Measurements from ENCODE around the gene CPD. TPM values are rescaled to one million over a fixed set of nuclear protein-coding genes. Genes with fewer than 3 reads are reported as not detected.
"Not testable (repeated sequence)": the region's sequence is repeated elsewhere in the genome, so short reads cannot be mapped to it uniquely, and the experiment has no call there.

The CPD gene
- total RNA-seq, 1 donor from 2014 or later = 97.9 TPM

GRCh38 chr17:30349252-30349651, 29.5 kb upstream of the CPD start:
- no peaks in the 10 kb centered on the region for H3K36me3 ChIP-seq (ENCODE audit: control insufficient read depth, insufficient read depth, low read length)
- H3K27me3 ChIP-seq (ENCODE audit: control insufficient read depth, insufficient read depth, low read length) = no peaks in the 10 kb centered on the region
- DNase-seq (ENCODE audit: low read depth) = no peak
- H3K4me3 ChIP-seq (ENCODE audit: low read depth, low read length) = no peak overlapping the region
- TF ChIP-seq CTCF (IDR thresholded peaks at IDR 0.05; ENCODE audit: insufficient read depth, low read length, poor library complexity, severe bottlenecking) = no peak

DNA sequence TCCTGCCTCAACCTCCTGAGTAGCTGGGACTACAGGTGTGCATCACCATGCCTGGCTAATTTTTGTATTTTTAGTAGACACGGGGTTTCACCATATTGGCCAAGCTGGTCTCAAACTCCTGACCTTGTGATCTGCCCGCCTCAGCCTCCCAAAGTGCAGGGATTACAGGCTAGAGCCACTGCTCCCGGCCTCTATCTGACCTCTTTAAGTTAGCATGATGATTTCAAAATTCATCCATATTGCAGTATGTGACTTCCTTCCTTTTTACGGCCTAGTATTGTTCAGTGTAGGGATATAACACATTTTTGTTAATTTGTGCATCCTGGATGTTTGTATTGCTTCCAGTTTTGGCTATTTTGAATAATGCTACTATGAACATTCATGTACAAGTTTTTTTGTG, 27.5 kb upstream of the CPD start:
- DNase-seq (ENCODE audit: low read depth); H3K4me3 ChIP-seq (ENCODE audit: low read depth, low read length); H3K36me3 ChIP-seq (ENCODE audit: control insufficient read depth, insufficient read depth, low read length); H3K27me3 ChIP-seq (ENCODE audit: control insufficient read depth, insufficient read depth, low read length): not testable (repeated sequence)

DNA sequence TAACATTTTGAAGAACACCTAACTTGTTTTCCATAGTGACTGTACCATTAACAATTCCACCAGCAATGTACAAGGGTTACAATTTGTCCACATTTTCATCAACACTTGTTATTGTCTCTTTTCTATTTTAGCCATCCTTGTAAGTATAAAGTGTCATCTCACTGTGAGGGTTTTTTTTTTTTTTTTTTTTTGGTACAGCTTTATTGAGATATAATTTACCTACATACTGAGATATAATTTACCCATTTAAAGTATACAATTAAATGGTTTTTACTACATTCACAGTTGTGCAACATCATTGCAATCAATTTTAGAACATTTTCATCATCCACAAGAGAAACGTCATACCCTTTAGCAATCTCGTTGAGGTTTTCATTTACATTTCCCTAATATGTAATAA, 27.0 kb upstream of the CPD start:
- no peak overlapping the region for H3K4me3 ChIP-seq (ENCODE audit: low read depth, low read length)
- DNase-seq (ENCODE audit: low read depth) = no peak
- no peak for TF ChIP-seq CTCF (IDR thresholded peaks at IDR 0.05; ENCODE audit: insufficient read depth, low read length, poor library complexity, severe bottlenecking)
- no peaks in the 10 kb centered on the region for H3K36me3 ChIP-seq (ENCODE audit: control insufficient read depth, insufficient read depth, low read length)
- H3K27me3 ChIP-seq (ENCODE audit: control insufficient read depth, insufficient read depth, low read length) = no peaks in the 10 kb centered on the region

- TF ChIP-seq CTCF (IDR thresholded peaks at IDR 0.05; ENCODE audit: insufficient read depth, low read length, poor library complexity, severe bottlenecking) = no peak
- Histone ChIP-seq H3K36me3 (ENCODE audit: control insufficient read depth, insufficient read depth, low read length) (no peaks in the 10 kb centered on the region), H3K4me3 (ENCODE audit: low read depth, low read length) (no peak overlapping the region), H3K27me3 (ENCODE audit: control insufficient read depth, insufficient read depth, low read length) (no peaks in the 10 kb centered on the region)
- no peak for DNase-seq (ENCODE audit: low read depth)
Observed at GRCh38 chr17:30352240-30352814, 26.4 kb upstream of the CPD start.

DNA sequence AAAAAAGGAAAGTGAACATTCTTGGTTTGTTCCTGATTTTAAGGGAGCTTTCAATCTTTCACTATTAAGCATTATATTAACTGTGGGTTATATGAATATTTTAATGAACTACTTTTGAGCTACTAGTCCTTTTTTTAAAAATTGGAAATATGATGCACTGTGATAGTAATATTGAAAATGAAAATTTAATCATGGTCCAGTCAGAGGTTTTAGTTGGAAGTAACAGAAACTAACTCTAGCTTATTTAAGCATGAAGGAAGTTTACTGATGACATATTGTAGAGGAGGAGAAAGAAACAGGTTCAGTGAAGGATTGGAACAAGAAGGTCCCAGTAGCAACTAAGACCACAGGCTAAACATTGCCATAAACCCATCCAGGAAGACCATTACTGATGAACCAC, 24.0 kb upstream of the CPD start:
- DNase-seq (ENCODE audit: low read depth) = no peak
- H3K4me3 ChIP-seq (ENCODE audit: low read depth, low read length) = no peak overlapping the region
- H3K27me3 ChIP-seq (ENCODE audit: control insufficient read depth, insufficient read depth, low read length) = no peaks in the 10 kb centered on the region
- no peak for TF ChIP-seq CTCF (IDR thresholded peaks at IDR 0.05; ENCODE audit: insufficient read depth, low read length, poor library complexity, severe bottlenecking)
- H3K36me3 ChIP-seq (ENCODE audit: control insufficient read depth, insufficient read depth, low read length) = no peaks in the 10 kb centered on the region

DNA sequence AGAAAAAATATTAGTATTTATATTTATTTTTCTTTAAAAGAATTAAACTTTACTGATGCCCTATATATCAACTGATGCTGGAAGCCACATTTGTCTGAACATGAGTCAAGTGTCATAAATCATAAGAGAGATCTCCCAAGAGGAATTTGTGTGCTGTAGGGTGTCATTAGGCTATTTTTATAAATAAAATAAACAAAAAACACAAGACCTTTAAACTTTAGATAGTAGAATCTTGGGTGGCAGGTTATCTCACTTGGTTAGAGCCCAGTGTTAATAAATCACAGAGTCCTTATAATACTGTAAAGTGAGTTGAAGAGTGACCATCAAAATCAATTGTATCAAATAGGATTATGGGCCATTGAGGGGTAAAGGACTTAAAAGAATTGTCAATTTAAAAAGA, 21.3 kb upstream of the CPD start:
- TF ChIP-seq CTCF (IDR thresholded peaks at IDR 0.05; ENCODE audit: insufficient read depth, low read length, poor library complexity, severe bottlenecking) = no peak
- Histone ChIP-seq H3K4me3 (ENCODE audit: low read depth, low read length) (no peak overlapping the region), H3K27me3 (ENCODE audit: control insufficient read depth, insufficient read depth, low read length) (no peaks in the 10 kb centered on the region), H3K36me3 (ENCODE audit: control insufficient read depth, insufficient read depth, low read length) (no peaks in the 10 kb centered on the region)
- DNase-seq (ENCODE audit: low read depth) = no peak

All from kidney epithelial cell (primary cell).